Neural cell (in vitro differentiated cells): ENCODE data around the gene RIIAD1. TPM values are rescaled to one million over a fixed set of nuclear protein-coding genes. Genes with fewer than 3 reads are reported as not detected.

Source experiments
- H2AFZ ChIP-seq: fragments of 200-600, 300-800 bp; sonication (generic), shearing (Covaris generic); 2 replicates; pipeline ENCODE4 v1.6.0; 2014; ENCODE audit warnings: low read depth, mild to moderate bottlenecking, antibody characterized with exemption, low read length, moderate library complexity
- H3F3A ChIP-seq: fragments of 200-600 bp; shearing (Covaris generic); 2 replicates; pipeline ENCODE4 v1.6.1; 2016; ENCODE audit warnings: mild to moderate bottlenecking, moderate library complexity, mixed read lengths, antibody characterized with exemption, low read length; ENCODE audit not compliant: insufficient read depth, poor library complexity, severe bottlenecking
- H3K27ac ChIP-seq: fragments of 200-600, 300-800 bp; sonication (generic), shearing (Covaris generic); 2 replicates; pipeline ENCODE4 v1.5.1; 2014; ENCODE audit warnings: mild to moderate bottlenecking, low read length, moderate library complexity
- H3K27me3 ChIP-seq: fragments of 300-800, 200-600 bp; sonication (generic), shearing (Covaris generic); 2 replicates; pipeline ENCODE4 v1.6.0; 2014; ENCODE audit warnings: mild to moderate bottlenecking, low read depth, low read length, moderate library complexity; ENCODE audit not compliant: insufficient read depth
- H3K36me3 ChIP-seq: fragments of 300-800, 200-600 bp; sonication (generic), shearing (Covaris generic); 2 replicates; pipeline ENCODE4 v1.5.1; 2014; ENCODE audit warnings: mild to moderate bottlenecking, antibody characterized with exemption, low read length, moderate library complexity; ENCODE audit not compliant: insufficient read depth
- H3K4me2 ChIP-seq: fragments of 300-800, 200-600 bp; sonication (generic), shearing (Covaris generic); 2 replicates; pipeline ENCODE4 v1.6.0; 2014; ENCODE audit warnings: mild to moderate bottlenecking, low read length
- H3K4me3 ChIP-seq: fragments of 300-800, 200-600 bp; sonication (generic), shearing (Covaris generic); 2 replicates; pipeline ENCODE4 v1.5.1; 2014; ENCODE audit warnings: mild to moderate bottlenecking, low read length, moderate library complexity
- H3K79me2 ChIP-seq: fragments of 200-600 bp; shearing (Covaris generic); replicated peaks from 2 replicates; pipeline ENCODE4 v1.6.0; 2014; ENCODE audit warnings: mild to moderate bottlenecking, low read length, moderate library complexity; ENCODE audit not compliant: insufficient read depth
- H3K9ac ChIP-seq: fragments of 300-800, 200-600 bp; sonication (generic), shearing (Covaris generic); 2 replicates; pipeline ENCODE4 v1.6.1; 2016; ENCODE audit warnings: mild to moderate bottlenecking, low read length, mixed read lengths
- H3K9me2 ChIP-seq: fragments of 200-600 bp; shearing (Covaris generic); 2 replicates; pipeline ENCODE4 v1.6.1; 2016; ENCODE audit warnings: mild to moderate bottlenecking, low read length, mixed read lengths; ENCODE audit not compliant: insufficient read depth
- H3K9me3 ChIP-seq: fragments of 200-600, 300-800 bp; sonication (generic), shearing (Covaris generic); 2 replicates; pipeline ENCODE4 v1.6.1; 2016; ENCODE audit warnings: mild to moderate bottlenecking, mixed run types, low read length, moderate library complexity, mixed read lengths
- H4K20me1 ChIP-seq: fragments of 200-600 bp; shearing (Covaris generic); 2 replicates; pipeline ENCODE4 v1.6.1; 2016; ENCODE audit warnings: mild to moderate bottlenecking, mixed run types; ENCODE audit not compliant: insufficient read depth
- EP300 ChIP-seq: fragments of 450-650 bp; conservative IDR thresholded peaks from 2 replicates; pipeline ENCODE4 v1.6.1; 2014; ENCODE audit warnings: antibody characterized with exemption, mild to moderate bottlenecking, moderate library complexity; ENCODE audit not compliant: poor library complexity, severe bottlenecking
- EZH2 ChIP-seq: fragments of 200-600, 300-800 bp; shearing (Covaris generic), sonication (generic); IDR thresholded peaks from 2 replicates; pipeline ENCODE4 v1.6.1; 2014; ENCODE audit warnings: antibody characterized with exemption, low read length, borderline replicate concordance, mild to moderate bottlenecking; ENCODE audit not compliant: insufficient read depth, poor library complexity, severe bottlenecking
- MXI1 ChIP-seq: fragments of 450-650 bp; conservative IDR thresholded peaks from 2 replicates; pipeline ENCODE4 v1.6.1; 2014; ENCODE audit warnings: antibody characterized with exemption, mild to moderate bottlenecking; ENCODE audit not compliant: poor library complexity, severe bottlenecking
- POLR2AphosphoS5 ChIP-seq: IDR thresholded peaks from 2 replicates; pipeline ENCODE4 v1.6.1; 2012
- RAD21 ChIP-seq: fragments of 450-650 bp; conservative IDR thresholded peaks from 2 replicates; pipeline ENCODE4 v1.6.1; 2014; ENCODE audit warnings: antibody characterized with exemption, mild to moderate bottlenecking, moderate library complexity
- SMC3 ChIP-seq: fragments of 450-650 bp; conservative IDR thresholded peaks from 2 replicates; pipeline ENCODE4 v1.6.1; 2014; ENCODE audit warnings: antibody characterized with exemption, mild to moderate bottlenecking, moderate library complexity; ENCODE audit not compliant: poor library complexity
- TAF1 ChIP-seq: IDR thresholded peaks from 2 replicates; pipeline ENCODE4 v1.6.1; 2012; ENCODE audit warnings: low read depth
- polyA plus RNA-seq: library from polyadenylated mRNA; depleted of rRNA; stranded (reverse); fragments of >200 nt; gene quantifications from 2 replicates; pipeline ENCODE4 v1.2.3, GENCODE V29; 2014
- TF ChIP-seq, protein P1 (sequence below): fragments of 450-650 bp; IDR thresholded peaks from 2 replicates; pipeline ENCODE4 v1.5.1; 2014; ENCODE audit warnings: antibody characterized with exemption, mild to moderate bottlenecking, moderate library complexity; ENCODE audit not compliant: poor library complexity, severe bottlenecking
- TF ChIP-seq, protein P2 (sequence below): IDR thresholded peaks from 2 replicates; pipeline ENCODE4 v1.6.1; 2012; ENCODE audit warnings: borderline replicate concordance

Gene RIIAD1
- polyA plus RNA-seq, 1 donor from 2014 or later: 23.5 TPM

DNA sequence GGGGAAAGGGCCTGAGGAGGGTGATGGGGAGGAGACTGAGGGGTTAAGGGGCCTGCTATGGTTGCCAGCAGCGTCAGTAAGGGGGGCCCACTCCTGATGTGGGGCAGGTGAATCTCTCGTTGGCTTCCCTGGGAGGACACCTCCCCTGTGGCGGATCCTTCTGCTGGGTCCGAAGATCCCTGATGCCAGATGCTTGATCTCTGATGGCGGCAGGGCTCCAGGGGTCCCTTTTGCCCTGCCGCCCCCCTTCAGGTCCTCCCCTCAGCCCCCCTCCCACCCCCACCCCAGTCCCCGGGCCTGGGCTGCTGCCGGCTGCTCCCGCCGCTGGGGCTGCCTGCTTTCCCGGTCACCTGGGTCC lies 4.9 kb upstream of the RIIAD1 start:
- Histone ChIP-seq H3K27me3 (no peaks in the 10 kb centered on the region), H3K4me2 (peak overlapping the region; percentile 92), H3K79me2 (peaks cover 57% of the 10 kb centered on the region), H3K9me3 (no peaks in the 10 kb centered on the region), H3K36me3 (peaks cover 11% of the 10 kb centered on the region), H3K9me2 (no peaks in the 10 kb centered on the region), H2AFZ (no peak overlapping the region), H3K4me3 (peak overlapping the region; percentile 72), H3K27ac (peak overlapping the region; percentile 99), H3F3A (peaks cover 6% of the 10 kb centered on the region), H4K20me1 (no peaks in the 10 kb centered on the region), H3K9ac (peak overlapping the region; percentile 94)
- TF ChIP-seq RAD21: no peak
- no peak for TF ChIP-seq POLR2AphosphoS5
- TF ChIP-seq EZH2: no peak
- TF ChIP-seq TAF1: no peak
- peak; percentile 7 for TF ChIP-seq MXI1
- TF ChIP-seq, protein P1, sequence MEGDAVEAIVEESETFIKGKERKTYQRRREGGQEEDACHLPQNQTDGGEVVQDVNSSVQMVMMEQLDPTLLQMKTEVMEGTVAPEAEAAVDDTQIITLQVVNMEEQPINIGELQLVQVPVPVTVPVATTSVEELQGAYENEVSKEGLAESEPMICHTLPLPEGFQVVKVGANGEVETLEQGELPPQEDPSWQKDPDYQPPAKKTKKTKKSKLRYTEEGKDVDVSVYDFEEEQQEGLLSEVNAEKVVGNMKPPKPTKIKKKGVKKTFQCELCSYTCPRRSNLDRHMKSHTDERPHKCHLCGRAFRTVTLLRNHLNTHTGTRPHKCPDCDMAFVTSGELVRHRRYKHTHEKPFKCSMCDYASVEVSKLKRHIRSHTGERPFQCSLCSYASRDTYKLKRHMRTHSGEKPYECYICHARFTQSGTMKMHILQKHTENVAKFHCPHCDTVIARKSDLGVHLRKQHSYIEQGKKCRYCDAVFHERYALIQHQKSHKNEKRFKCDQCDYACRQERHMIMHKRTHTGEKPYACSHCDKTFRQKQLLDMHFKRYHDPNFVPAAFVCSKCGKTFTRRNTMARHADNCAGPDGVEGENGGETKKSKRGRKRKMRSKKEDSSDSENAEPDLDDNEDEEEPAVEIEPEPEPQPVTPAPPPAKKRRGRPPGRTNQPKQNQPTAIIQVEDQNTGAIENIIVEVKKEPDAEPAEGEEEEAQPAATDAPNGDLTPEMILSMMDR: peak; percentile 18
- TF ChIP-seq, protein P2, sequence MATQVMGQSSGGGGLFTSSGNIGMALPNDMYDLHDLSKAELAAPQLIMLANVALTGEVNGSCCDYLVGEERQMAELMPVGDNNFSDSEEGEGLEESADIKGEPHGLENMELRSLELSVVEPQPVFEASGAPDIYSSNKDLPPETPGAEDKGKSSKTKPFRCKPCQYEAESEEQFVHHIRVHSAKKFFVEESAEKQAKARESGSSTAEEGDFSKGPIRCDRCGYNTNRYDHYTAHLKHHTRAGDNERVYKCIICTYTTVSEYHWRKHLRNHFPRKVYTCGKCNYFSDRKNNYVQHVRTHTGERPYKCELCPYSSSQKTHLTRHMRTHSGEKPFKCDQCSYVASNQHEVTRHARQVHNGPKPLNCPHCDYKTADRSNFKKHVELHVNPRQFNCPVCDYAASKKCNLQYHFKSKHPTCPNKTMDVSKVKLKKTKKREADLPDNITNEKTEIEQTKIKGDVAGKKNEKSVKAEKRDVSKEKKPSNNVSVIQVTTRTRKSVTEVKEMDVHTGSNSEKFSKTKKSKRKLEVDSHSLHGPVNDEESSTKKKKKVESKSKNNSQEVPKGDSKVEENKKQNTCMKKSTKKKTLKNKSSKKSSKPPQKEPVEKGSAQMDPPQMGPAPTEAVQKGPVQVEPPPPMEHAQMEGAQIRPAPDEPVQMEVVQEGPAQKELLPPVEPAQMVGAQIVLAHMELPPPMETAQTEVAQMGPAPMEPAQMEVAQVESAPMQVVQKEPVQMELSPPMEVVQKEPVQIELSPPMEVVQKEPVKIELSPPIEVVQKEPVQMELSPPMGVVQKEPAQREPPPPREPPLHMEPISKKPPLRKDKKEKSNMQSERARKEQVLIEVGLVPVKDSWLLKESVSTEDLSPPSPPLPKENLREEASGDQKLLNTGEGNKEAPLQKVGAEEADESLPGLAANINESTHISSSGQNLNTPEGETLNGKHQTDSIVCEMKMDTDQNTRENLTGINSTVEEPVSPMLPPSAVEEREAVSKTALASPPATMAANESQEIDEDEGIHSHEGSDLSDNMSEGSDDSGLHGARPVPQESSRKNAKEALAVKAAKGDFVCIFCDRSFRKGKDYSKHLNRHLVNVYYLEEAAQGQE: no peak
- no peak for TF ChIP-seq EP300
- no peak for TF ChIP-seq SMC3

DNA sequence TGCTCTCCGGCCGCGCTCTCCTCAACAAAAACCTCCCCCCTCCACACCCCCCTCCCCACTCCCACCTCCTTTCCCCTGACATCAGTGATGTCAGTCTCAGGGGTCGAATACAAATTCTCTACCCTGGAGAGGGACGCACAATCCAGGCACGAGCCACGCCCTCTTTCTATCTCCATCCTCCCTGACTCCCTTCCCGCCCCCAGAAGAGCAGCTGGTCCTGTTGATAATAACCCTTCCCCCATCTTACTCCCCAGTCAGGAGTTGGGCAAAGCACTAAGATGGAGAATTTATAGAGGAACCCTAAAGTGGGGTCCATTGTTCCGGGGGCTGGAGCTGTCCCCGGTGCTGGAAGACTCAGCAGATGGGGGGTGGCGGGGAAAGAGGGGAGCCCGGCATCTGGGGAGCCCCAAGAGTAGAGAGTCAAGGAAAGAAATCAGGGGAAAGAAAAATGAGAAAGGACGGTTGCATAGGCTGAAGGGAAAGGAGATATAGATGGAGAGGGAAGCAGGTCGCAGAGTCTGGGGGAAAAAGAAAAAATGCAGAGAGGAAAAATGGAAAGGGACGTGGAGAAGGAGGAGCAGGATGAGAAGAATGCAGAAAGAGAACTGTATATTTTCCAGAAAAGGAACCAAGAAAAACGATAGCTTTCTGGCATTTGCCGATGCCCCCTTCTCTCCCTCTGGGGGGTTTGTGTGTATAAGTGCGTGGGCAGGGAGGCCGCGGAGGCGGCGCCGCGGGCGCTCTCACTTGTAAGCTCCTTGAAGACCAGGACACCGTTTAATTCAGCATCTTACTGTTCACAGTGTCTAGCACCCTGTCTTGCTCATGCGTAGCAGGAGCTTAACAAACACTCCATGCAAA lies 4.3 kb upstream of the RIIAD1 start, which contains the start of gene CELF3:
TSS of gene CELF3 (minus strand) at position 33 of the 861 bp plus-strand sequence. CDS start 783 bp downstream, outside the sequence.
- H3K4me2 ChIP-seq: peak within 1 kb of the TSS; percentile 92
- H3K27ac ChIP-seq: peak within 1 kb of the TSS; percentile 99

More for the DNA sequence above, 4.3 kb upstream of the RIIAD1 start, which contains the start of gene CELF3:
- Histone ChIP-seq H3K4me3 (peak within 1 kb of the TSS; percentile 72), H3K36me3 (peaks cover 11% of the 10 kb centered on the region), H3K9me2 (no peaks in the 10 kb centered on the region), H2AFZ (peak within 1 kb of the TSS; percentile 37), H3F3A (peaks cover 6% of the 10 kb centered on the region), H3K9ac (peak within 1 kb of the TSS; percentile 94), H3K27me3 (no peaks in the 10 kb centered on the region), H3K9me3 (no peaks in the 10 kb centered on the region), H3K79me2 (peaks cover 51% of the 10 kb centered on the region), H4K20me1 (no peaks in the 10 kb centered on the region)
- TF ChIP-seq EZH2 (no peak), SMC3 (no peak), RAD21 (no peak), TAF1 (peak; percentile 32), MXI1 (no peak), EP300 (peak; percentile 68), POLR2AphosphoS5 (peak; percentile 70)
- TF ChIP-seq, protein P1: no peak
- TF ChIP-seq, protein P2: peak; percentile 82
